ENCODE data around the gene TMEM91. TPM values are rescaled to one million over a fixed set of nuclear protein-coding genes. Genes with fewer than 3 reads are reported as not detected.

TMEM91 gene
- total and polyA plus RNA-seq, 9 of the 15 experiments (the other 6 are each of a cell fraction or from before 2014, with no cell fraction given), result 1.2 to 5.2 (median 2.7) TPM

DNA sequence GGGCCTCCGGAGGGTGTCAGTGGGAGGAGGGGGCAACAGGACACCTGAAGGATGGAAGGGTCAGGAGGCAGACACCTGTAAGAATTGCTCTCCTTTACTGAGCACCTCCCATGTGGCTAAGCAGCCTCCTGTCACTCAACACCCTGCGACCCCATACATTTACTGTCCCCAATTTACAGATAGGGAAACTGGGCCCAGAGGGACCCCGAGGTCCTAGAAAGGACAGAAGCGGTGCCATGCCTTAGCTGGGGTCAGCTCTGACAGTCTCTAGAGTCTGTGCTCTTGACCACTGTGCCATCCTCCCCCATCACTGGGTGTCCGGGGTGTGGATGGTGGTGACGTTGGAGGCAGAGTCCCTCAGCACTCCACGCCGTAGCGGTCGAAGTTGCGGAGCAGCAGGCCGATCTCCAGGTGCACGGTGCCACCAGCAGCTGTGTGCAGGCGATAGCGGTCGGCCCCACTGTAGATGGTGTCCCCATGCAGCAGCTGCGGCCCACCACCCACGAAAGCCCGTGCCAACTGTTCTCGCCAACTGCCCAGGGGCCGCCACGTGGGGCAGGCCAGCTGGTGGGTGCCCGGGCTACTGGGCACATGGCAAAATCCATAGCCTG, 21.9 kb upstream of the TMEM91 start:
- Histone ChIP-seq H3K9me1 (ENCODE audit: control insufficient read depth, insufficient read depth, low read length) (no peaks in the 10 kb centered on the region), H3K27ac (ENCODE audit: extremely low read depth, low read depth, low read length) (peak overlapping the region; percentile 30; the same call in 2 of the 3 replicates), H3K79me2 (ENCODE audit: control insufficient read depth, insufficient read depth, low read length) (peaks cover 50% of the 10 kb centered on the region), H4K20me1 (replicated peaks; ENCODE audit: control insufficient read depth, insufficient read depth, low read length) (peaks cover 13% of the 10 kb centered on the region), H3K4me1 (replicated peaks in 1 of 2; ENCODE audit: control insufficient read depth in 2 of 2, insufficient read depth in 2 of 2, low read length in 2 of 2) (peaks cover 11 to 49% of the 10 kb centered on the region in 2 experiments), H3K27me3 (ENCODE audit: control insufficient read depth in 2 of 2, insufficient read depth in 2 of 2, low read length in 2 of 2) (no peaks in the 10 kb centered on the region), H3K4me3 (peak overlapping the region; percentile 98), H3K4me2 (ENCODE audit: insufficient read depth, low read length) (peak overlapping the region; percentile 68), H3K9me3 (replicated peaks; ENCODE audit: control insufficient read depth, insufficient read depth, low read depth, low read length) (no peaks in the 10 kb centered on the region), H3K9ac (ENCODE audit: insufficient read depth in 1 of 2, low read depth in 2 of 2, low read length in 2 of 2) (peak overlapping the region; percentile 39 to 88; a peak in 3 of 4 replicates), H2AFZ (ENCODE audit: low read depth, low read length) (peak overlapping the region; percentile 74), H3K36me3 (ENCODE audit: control insufficient read depth, insufficient read depth, low read length) (peaks cover 20% of the 10 kb centered on the region)
- ATAC-seq (no peak), DNase-seq (ENCODE audit: extremely low read depth in 1 of 4, low spot score in 3 of 4) (no peak), FAIRE-seq (no peak)
- POLR2A ChIA-PET, result interaction anchor here (0.6 to 2.0 kb wide), 2 partner anchors 9 to 38 kb away, joined by 3 to 10 read pairs; partner anchors contain the start of gene B9D2
- in situ Hi-C loops (cut with MboI), result no loop called here
- intact Hi-C loops (cut with micrococcal nuclease), result loop anchor here (5.0 kb wide), 2 partner anchors 47 to 92 kb away; partner anchors contain the start of gene HNRNPUL1
- CTCF ChIA-PET (ENCODE audit: low intra/inter-chr PET ratio), result no interaction called here
- BruUV-seq (replicated peaks), result no TSS peak
- WGBS (ENCODE audit: insufficient coverage, low coverage, missing lambda C conversion rate), result 86% methylated on average over 23 of the region's 23 CpGs
- no peak for TF ChIP-seq CHD2 (IDR thresholded peaks at IDR 0.05; ENCODE audit: low read depth, low read length)
- TF ChIP-seq NELFE (IDR thresholded peaks at IDR 0.05; ENCODE audit: insufficient read depth, insufficient read length), result no peak
- TF ChIP-seq ZFP1 (CRISPR knock-in tag; IDR thresholded peaks at IDR 0.05), result no peak
- TF ChIP-seq ZNF830 (CRISPR knock-in tag; IDR thresholded peaks at IDR 0.05), result no peak
- TF ChIP-seq USF1 (CRISPR knock-in tag; IDR thresholded peaks at IDR 0.05), result 0 out of 2 replicates have a peak, but pooled peaks have one; percentile 5
- TF ChIP-seq CREB1 (IDR thresholded peaks at IDR 0.05), result no peak
- no peak for TF ChIP-seq CREB1 (CRISPR knock-in tag; IDR thresholded peaks at IDR 0.05)
- 0 out of 2 replicates have a peak, but pooled peaks have one; percentile 51 for TF ChIP-seq POLR2G (IDR thresholded peaks at IDR 0.05; ENCODE audit: low read depth, low read length)
- TF ChIP-seq, protein P1, sequence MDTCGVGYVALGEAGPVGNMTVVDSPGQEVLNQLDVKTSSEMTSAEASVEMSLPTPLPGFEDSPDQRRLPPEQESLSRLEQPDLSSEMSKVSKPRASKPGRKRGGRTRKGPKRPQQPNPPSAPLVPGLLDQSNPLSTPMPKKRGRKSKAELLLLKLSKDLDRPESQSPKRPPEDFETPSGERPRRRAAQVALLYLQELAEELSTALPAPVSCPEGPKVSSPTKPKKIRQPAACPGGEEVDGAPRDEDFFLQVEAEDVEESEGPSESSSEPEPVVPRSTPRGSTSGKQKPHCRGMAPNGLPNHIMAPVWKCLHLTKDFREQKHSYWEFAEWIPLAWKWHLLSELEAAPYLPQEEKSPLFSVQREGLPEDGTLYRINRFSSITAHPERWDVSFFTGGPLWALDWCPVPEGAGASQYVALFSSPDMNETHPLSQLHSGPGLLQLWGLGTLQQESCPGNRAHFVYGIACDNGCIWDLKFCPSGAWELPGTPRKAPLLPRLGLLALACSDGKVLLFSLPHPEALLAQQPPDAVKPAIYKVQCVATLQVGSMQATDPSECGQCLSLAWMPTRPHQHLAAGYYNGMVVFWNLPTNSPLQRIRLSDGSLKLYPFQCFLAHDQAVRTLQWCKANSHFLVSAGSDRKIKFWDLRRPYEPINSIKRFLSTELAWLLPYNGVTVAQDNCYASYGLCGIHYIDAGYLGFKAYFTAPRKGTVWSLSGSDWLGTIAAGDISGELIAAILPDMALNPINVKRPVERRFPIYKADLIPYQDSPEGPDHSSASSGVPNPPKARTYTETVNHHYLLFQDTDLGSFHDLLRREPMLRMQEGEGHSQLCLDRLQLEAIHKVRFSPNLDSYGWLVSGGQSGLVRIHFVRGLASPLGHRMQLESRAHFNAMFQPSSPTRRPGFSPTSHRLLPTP (IDR thresholded peaks at IDR 0.05; ENCODE audit: borderline replicate concordance, extremely low read depth, insufficient read length), result no peak
- TF ChIP-seq ZC3H4 (CRISPR knock-in tag; IDR thresholded peaks at IDR 0.05; ENCODE audit: borderline replicate concordance), result 0 out of 2 replicates have a peak, but pooled peaks have one; percentile 36
- no peak for TF ChIP-seq ZNF780A (CRISPR knock-in tag; IDR thresholded peaks at IDR 0.05)
- TF ChIP-seq PTRF (tag; IDR thresholded peaks at IDR 0.05), result no peak
- TF ChIP-seq GATAD2A (IDR thresholded peaks at IDR 0.05), result no peak
- TF ChIP-seq ZNF717 (CRISPR knock-in tag; IDR thresholded peaks at IDR 0.05), result no peak
- no peak for TF ChIP-seq ZNF274 (IDR thresholded peaks at IDR 0.05; ENCODE audit: borderline replicate concordance, low read depth, low read length)

Measured in K562 (cell line).